ENCODE measurements around the gene NR6A1. TPM values are rescaled to one million over a fixed set of nuclear protein-coding genes. Genes with fewer than 3 reads are reported as not detected.

Gene NR6A1
- total and polyA plus RNA-seq, 2 of the 13 experiments (the other 11 are each of a cell fraction or from before 2014, with no cell fraction given) = 28.1 to 31.5 TPM

DNA sequence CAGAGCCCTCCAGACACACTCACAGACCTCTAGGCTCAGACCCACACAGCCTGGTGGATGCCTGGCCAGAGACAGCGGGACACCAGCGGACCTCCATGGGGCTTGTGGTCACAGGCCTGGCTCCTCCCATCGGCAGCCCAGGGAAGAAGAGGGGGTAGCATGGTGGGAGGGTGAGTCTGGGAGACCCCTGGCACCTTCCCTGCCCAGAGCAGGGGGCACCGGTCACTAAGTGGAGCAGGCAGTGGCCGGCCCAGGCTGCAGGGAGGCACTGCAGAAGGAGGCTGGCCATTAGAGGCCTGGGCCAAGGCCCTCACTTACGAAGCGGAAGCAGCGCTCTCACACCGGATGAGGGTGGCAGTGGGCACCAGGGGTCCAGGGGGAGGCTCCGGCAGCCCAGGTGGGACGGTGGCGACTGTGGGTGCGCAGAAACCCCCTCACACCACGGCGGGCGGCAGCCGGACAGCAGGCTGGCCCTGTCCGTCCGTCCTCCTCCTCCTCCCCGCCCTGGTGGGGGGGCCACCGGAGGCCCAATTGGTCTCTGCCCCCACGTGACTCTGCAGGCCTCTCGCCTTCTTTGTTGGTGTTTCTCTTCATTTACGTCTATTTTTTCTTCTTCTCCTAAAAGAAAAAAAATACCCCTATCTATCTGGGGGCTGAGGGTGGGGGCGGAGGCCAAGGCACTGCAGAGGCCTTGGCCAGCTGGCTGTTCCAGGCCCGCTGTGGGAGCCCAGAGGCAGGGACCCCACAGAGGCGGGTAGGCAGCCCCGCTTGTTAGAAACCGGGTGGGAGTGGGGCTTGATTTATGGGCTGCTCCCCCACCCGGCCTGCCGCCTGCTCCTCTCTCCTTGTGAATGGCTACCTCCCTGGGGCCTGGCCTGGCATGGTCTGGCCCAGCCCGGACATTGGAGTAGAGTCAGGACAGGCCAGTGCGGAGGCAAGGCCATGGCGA lies 263.9 kb downstream of the NR6A1 start, which contains the start of gene NR5A1 (continued):
- TF ChIP-seq, protein P1, sequence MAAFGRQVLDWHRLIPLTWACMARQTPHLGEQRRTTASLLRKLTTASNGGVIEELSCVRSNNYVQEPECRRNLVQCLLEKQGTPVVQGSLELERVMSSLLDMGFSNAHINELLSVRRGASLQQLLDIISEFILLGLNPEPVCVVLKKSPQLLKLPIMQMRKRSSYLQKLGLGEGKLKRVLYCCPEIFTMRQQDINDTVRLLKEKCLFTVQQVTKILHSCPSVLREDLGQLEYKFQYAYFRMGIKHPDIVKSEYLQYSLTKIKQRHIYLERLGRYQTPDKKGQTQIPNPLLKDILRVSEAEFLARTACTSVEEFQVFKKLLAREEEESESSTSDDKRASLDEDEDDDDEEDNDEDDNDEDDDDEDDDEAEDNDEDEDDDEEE (CRISPR knock-in tag; IDR thresholded peaks at IDR 0.05) = no peak
- 0 out of 2 replicates have a peak, but pooled peaks have one; percentile 14 for TF ChIP-seq JUN (CRISPR knock-in tag; IDR thresholded peaks at IDR 0.05)
- no peak for TF ChIP-seq RBAK (CRISPR knock-in tag; IDR thresholded peaks at IDR 0.05)
- no peak for TF ChIP-seq ZNF577 (CRISPR knock-in tag; IDR thresholded peaks at IDR 0.05; ENCODE audit: borderline replicate concordance, low read depth)
- TF ChIP-seq, protein P2, sequence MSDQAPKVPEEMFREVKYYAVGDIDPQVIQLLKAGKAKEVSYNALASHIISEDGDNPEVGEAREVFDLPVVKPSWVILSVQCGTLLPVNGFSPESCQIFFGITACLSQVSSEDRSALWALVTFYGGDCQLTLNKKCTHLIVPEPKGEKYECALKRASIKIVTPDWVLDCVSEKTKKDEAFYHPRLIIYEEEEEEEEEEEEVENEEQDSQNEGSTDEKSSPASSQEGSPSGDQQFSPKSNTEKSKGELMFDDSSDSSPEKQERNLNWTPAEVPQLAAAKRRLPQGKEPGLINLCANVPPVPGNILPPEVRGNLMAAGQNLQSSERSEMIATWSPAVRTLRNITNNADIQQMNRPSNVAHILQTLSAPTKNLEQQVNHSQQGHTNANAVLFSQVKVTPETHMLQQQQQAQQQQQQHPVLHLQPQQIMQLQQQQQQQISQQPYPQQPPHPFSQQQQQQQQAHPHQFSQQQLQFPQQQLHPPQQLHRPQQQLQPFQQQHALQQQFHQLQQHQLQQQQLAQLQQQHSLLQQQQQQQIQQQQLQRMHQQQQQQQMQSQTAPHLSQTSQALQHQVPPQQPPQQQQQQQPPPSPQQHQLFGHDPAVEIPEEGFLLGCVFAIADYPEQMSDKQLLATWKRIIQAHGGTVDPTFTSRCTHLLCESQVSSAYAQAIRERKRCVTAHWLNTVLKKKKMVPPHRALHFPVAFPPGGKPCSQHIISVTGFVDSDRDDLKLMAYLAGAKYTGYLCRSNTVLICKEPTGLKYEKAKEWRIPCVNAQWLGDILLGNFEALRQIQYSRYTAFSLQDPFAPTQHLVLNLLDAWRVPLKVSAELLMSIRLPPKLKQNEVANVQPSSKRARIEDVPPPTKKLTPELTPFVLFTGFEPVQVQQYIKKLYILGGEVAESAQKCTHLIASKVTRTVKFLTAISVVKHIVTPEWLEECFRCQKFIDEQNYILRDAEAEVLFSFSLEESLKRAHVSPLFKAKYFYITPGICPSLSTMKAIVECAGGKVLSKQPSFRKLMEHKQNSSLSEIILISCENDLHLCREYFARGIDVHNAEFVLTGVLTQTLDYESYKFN (CRISPR knock-in tag; conservative IDR thresholded peaks at IDR 0.05) = peak; percentile 13; the same call in 1 of the 2 replicates
- TF ChIP-seq, protein P3, sequence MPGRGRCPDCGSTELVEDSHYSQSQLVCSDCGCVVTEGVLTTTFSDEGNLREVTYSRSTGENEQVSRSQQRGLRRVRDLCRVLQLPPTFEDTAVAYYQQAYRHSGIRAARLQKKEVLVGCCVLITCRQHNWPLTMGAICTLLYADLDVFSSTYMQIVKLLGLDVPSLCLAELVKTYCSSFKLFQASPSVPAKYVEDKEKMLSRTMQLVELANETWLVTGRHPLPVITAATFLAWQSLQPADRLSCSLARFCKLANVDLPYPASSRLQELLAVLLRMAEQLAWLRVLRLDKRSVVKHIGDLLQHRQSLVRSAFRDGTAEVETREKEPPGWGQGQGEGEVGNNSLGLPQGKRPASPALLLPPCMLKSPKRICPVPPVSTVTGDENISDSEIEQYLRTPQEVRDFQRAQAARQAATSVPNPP (CRISPR knock-in tag; IDR thresholded peaks at IDR 0.05) = no peak
- peak; percentile 64 for TF ChIP-seq JARID2 (CRISPR knock-in tag; IDR thresholded peaks at IDR 0.05; ENCODE audit: insufficient replicate concordance)
- TF ChIP-seq AGO2 (optimal IDR thresholded peaks at IDR 0.05; ENCODE audit: low read depth, low read length) = peak; percentile 12
- TF ChIP-seq ZNF713 (CRISPR knock-in tag; IDR thresholded peaks at IDR 0.05) = no peak
- TF ChIP-seq SPEN (CRISPR knock-in tag; IDR thresholded peaks at IDR 0.05; ENCODE audit: low read depth) = peak; percentile 81
- TF ChIP-seq, protein P4, sequence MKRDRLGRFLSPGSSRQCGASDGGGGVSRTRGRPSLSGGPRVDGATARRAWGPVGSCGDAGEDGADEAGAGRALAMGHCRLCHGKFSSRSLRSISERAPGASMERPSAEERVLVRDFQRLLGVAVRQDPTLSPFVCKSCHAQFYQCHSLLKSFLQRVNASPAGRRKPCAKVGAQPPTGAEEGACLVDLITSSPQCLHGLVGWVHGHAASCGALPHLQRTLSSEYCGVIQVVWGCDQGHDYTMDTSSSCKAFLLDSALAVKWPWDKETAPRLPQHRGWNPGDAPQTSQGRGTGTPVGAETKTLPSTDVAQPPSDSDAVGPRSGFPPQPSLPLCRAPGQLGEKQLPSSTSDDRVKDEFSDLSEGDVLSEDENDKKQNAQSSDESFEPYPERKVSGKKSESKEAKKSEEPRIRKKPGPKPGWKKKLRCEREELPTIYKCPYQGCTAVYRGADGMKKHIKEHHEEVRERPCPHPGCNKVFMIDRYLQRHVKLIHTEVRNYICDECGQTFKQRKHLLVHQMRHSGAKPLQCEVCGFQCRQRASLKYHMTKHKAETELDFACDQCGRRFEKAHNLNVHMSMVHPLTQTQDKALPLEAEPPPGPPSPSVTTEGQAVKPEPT (CRISPR knock-in tag; IDR thresholded peaks at IDR 0.05; ENCODE audit: low read depth) = no peak
- TF ChIP-seq ZNF7 (CRISPR knock-in tag; IDR thresholded peaks at IDR 0.05) = no peak
- TF ChIP-seq, protein P5, sequence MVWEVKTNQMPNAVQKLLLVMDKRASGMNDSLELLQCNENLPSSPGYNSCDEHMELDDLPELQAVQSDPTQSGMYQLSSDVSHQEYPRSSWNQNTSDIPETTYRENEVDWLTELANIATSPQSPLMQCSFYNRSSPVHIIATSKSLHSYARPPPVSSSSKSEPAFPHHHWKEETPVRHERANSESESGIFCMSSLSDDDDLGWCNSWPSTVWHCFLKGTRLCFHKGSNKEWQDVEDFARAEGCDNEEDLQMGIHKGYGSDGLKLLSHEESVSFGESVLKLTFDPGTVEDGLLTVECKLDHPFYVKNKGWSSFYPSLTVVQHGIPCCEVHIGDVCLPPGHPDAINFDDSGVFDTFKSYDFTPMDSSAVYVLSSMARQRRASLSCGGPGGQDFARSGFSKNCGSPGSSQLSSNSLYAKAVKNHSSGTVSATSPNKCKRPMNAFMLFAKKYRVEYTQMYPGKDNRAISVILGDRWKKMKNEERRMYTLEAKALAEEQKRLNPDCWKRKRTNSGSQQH (CRISPR knock-in tag; IDR thresholded peaks at IDR 0.05; ENCODE audit: low read depth) = peak; percentile 54; the same call in 1 of the 2 replicates
- peak; percentile 59 for TF ChIP-seq RBM39 (IDR thresholded peaks at IDR 0.05; ENCODE audit: low read depth, low read length, poor library complexity, severe bottlenecking)
- TF ChIP-seq, protein P6, sequence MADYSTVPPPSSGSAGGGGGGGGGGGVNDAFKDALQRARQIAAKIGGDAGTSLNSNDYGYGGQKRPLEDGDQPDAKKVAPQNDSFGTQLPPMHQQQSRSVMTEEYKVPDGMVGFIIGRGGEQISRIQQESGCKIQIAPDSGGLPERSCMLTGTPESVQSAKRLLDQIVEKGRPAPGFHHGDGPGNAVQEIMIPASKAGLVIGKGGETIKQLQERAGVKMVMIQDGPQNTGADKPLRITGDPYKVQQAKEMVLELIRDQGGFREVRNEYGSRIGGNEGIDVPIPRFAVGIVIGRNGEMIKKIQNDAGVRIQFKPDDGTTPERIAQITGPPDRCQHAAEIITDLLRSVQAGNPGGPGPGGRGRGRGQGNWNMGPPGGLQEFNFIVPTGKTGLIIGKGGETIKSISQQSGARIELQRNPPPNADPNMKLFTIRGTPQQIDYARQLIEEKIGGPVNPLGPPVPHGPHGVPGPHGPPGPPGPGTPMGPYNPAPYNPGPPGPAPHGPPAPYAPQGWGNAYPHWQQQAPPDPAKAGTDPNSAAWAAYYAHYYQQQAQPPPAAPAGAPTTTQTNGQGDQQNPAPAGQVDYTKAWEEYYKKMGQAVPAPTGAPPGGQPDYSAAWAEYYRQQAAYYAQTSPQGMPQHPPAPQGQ (CRISPR knock-in tag; IDR thresholded peaks at IDR 0.05; ENCODE audit: borderline replicate concordance) = no peak; the same call in 1 of the 2 replicates
- 0 out of 2 replicates have a peak, but pooled peaks have one; percentile 64 for TF ChIP-seq ZNF264 (CRISPR knock-in tag; IDR thresholded peaks at IDR 0.05)
